ENCODE measurements around the gene UBE2Z. TPM values are rescaled to one million over a fixed set of nuclear protein-coding genes. Genes with fewer than 3 reads are reported as not detected.

The UBE2Z gene
- polyA plus RNA-seq, 2 donors = 19.0 to 30.9 TPM

DNA sequence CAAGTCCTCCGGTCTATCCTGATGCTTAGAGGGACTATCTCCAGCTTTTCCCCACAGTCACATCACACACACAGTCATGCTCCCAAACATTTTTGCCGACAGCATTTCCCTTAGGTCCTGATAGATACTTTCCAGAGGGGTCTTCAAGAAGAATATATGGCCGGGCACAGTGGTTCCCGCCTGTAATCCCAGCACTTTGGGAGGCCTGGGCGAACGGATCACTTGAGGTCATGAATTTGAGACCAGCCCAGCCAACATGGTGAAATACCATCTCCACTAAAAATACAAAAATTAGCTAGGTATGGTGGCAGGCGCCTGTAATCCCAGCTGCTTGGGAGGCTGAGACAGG, 64.5 kb downstream of the UBE2Z start:
- 71 to 75% methylated on average over 7 of the region's 7 CpGs for WGBS, 2 donors
- no peaks in the 10 kb centered on the region for H3K4me1 ChIP-seq (ENCODE audit: control insufficient read depth in 2 of 2, insufficient read depth in 2 of 2, low read length in 1 of 2)
- H3K36me3 ChIP-seq (ENCODE audit: control insufficient read depth in 2 of 2, insufficient read depth in 2 of 2, low read length in 1 of 2) = no peaks in the 10 kb centered on the region
- H3K4me3 ChIP-seq (ENCODE audit: low read depth in 1 of 2, low read length in 2 of 2) = no peak overlapping the region
- no peak overlapping the region for H3K27ac ChIP-seq (ENCODE audit: low read depth in 2 of 2, low read length in 1 of 2)
- no peaks in the 10 kb centered on the region for H3K9me3 ChIP-seq (ENCODE audit: control insufficient read depth in 2 of 2, insufficient read depth in 1 of 2, low read depth in 1 of 2, low read length in 1 of 2)
- H3K27me3 ChIP-seq (ENCODE audit: control insufficient read depth in 1 of 2, insufficient read depth in 2 of 2, low read length in 2 of 2) = no peaks in the 10 kb centered on the region

GRCh38 chr17:48973806-48974205, 65.6 kb downstream of the UBE2Z start:
- H3K4me1 ChIP-seq (ENCODE audit: control insufficient read depth in 2 of 2, insufficient read depth in 2 of 2, low read length in 1 of 2) = no peaks in the 10 kb centered on the region
- no peak overlapping the region for H3K4me3 ChIP-seq (ENCODE audit: low read depth in 1 of 2, low read length in 2 of 2)
- H3K27ac ChIP-seq (ENCODE audit: low read depth in 2 of 2, low read length in 1 of 2) = no peak overlapping the region
- H3K27me3 ChIP-seq (ENCODE audit: control insufficient read depth in 1 of 2, insufficient read depth in 2 of 2, low read length in 2 of 2) = no peaks in the 10 kb centered on the region
- H3K36me3 ChIP-seq (ENCODE audit: control insufficient read depth in 2 of 2, insufficient read depth in 2 of 2, low read length in 1 of 2) = no peaks in the 10 kb centered on the region
- no peaks in the 10 kb centered on the region for H3K9me3 ChIP-seq (ENCODE audit: control insufficient read depth in 2 of 2, insufficient read depth in 1 of 2, low read depth in 1 of 2, low read length in 1 of 2)
- WGBS, 2 donors = 47 to 55% methylated on average over 3 of the region's 3 CpGs

Other genes starting within 250 kb of the UBE2Z start
- under 1 TPM in 1 of 2 donors, not detected in 1; 0.63 TPM for gene PRAC1, start 185.9 kb upstream of the UBE2Z start, polyA plus RNA-seq
- gene PRAC2, start 185.2 kb upstream of the UBE2Z start, polyA plus RNA-seq = under 1 TPM in 1 of 2 donors, not detected in 1; 0.41 TPM
- under 1 TPM; 0.01 to 0.04 TPM for gene HOXB13, start 179.7 kb upstream of the UBE2Z start, polyA plus RNA-seq
- under 1 TPM; 0.02 to 0.05 TPM for gene TTLL6, start 91.2 kb upstream of the UBE2Z start, polyA plus RNA-seq
- gene CALCOCO2, start 77.4 kb upstream of the UBE2Z start, polyA plus RNA-seq = 10 to 100 TPM; 38.8 to 57.5 TPM
- 100 to 1,000 TPM; 263 to 335 TPM for gene ATP5MC1, start 15.6 kb upstream of the UBE2Z start, polyA plus RNA-seq
- 10 to 100 TPM; 63.9 to 99.4 TPM for gene SNF8, start 36.4 kb downstream of the UBE2Z start, polyA plus RNA-seq
- gene GIP, start 60.2 kb downstream of the UBE2Z start, polyA plus RNA-seq = not detected
- gene IGF2BP1, start 89.0 kb downstream of the UBE2Z start, polyA plus RNA-seq = under 1 TPM in 1 of 2 donors, not detected in 1; 0.01 TPM
- gene B4GALNT2, start 224.4 kb downstream of the UBE2Z start, polyA plus RNA-seq = under 1 TPM; 0.02 to 0.06 TPM